Endodermal cell (in vitro differentiated cells): ENCODE data around the gene NPW. TPM values are rescaled to one million over a fixed set of nuclear protein-coding genes. Genes with fewer than 3 reads are reported as not detected.

Experiments used
- DNase-seq: peaks from one replicate; pipeline ENCODE4 v3.0.0-alpha.2; 2017
- H3K27ac ChIP-seq: 2 replicates; pipeline ENCODE4 v1.5.1; 2013; ENCODE audit warnings: mild to moderate bottlenecking, low read depth, low read length, moderate library complexity
- H3K27me3 ChIP-seq: 2 replicates; pipeline ENCODE4 v1.6.1; 2013; ENCODE audit warnings: mild to moderate bottlenecking, low read length, moderate library complexity; ENCODE audit not compliant: insufficient read depth, control insufficient read depth, poor library complexity, severe bottlenecking
- H3K36me3 ChIP-seq: 2 replicates; pipeline ENCODE4 v1.7.0; 2013; ENCODE audit warnings: mild to moderate bottlenecking, low read length, moderate library complexity; ENCODE audit not compliant: control insufficient read depth, insufficient read depth
- H3K4me1 ChIP-seq: one replicate; pipeline ENCODE4 v1.7.0; 2013; ENCODE audit warnings: low read length; ENCODE audit not compliant: control insufficient read depth, insufficient read depth
- H3K4me3 ChIP-seq: 2 replicates; pipeline ENCODE4 v1.5.1; 2013; ENCODE audit warnings: mild to moderate bottlenecking, low read length, moderate library complexity
- H3K9ac ChIP-seq: 2 replicates; pipeline ENCODE4 v1.6.1; 2013; ENCODE audit warnings: mild to moderate bottlenecking, low read length, moderate library complexity; ENCODE audit not compliant: poor library complexity, severe bottlenecking; ENCODE audit errors: extremely low read depth
- H3K9me3 ChIP-seq: 2 replicates; pipeline ENCODE4 v1.6.1; 2013; ENCODE audit warnings: mild to moderate bottlenecking, low read length, moderate library complexity; ENCODE audit not compliant: control insufficient read depth
- H3K27ac Mint-ChIP-seq: 2 replicates; pipeline ENCODE4 v1.8.0; 2020; ENCODE audit warnings: mixed read lengths
- H3K27me3 Mint-ChIP-seq: 2 replicates; pipeline ENCODE4 v1.8.0; 2021; ENCODE audit warnings: mild to moderate bottlenecking, mixed read lengths; ENCODE audit not compliant: insufficient read depth
- H3K36me3 Mint-ChIP-seq: 2 replicates; pipeline ENCODE4 v1.8.0; 2020; ENCODE audit warnings: low read depth, mixed read lengths
- H3K4me1 Mint-ChIP-seq: 2 replicates; pipeline ENCODE4 v1.8.0; 2020; ENCODE audit warnings: mixed read lengths
- H3K4me3 Mint-ChIP-seq: 2 replicates; pipeline ENCODE4 v1.8.0; 2020; ENCODE audit warnings: mild to moderate bottlenecking, moderate library complexity, mixed read lengths
- H3K9me3 Mint-ChIP-seq: 2 replicates; pipeline ENCODE4 v1.8.0; 2020; ENCODE audit warnings: mild to moderate bottlenecking, mixed read lengths
- WGBS, 2 experiments: methylation state at CpG; one replicate each; pipeline versions ENCODE4 v1.1.5 to v1.1.7; 2013; ENCODE audit warnings: missing lambda C conversion rate in 2 of 2, mixed read lengths in 1 of 2; ENCODE audit not compliant: insufficient coverage in 1 of 2, insufficient read length in 1 of 2; 5-methylcytosine and 5-hydroxymethylcytosine counted together
- total RNA-seq, 2 donors: library from RNA; stranded (reverse); fragmentation: NEBNext Ultra II Directional in 1 of 2; extraction: Animal tissue kit (Norgen Biotek cat#: 25700) in 1 of 2; gene quantifications; 2 replicates in 1 of 2; 3 replicates in 1 of 2; pipeline ENCODE4 v1.2.1, GENCODE V29; 2021
- TF ChIP-seq, protein P1 (sequence below): fragments of 200-600 bp; sonication (generic); conservative IDR thresholded peaks from 2 replicates; pipeline ENCODE4 v1.5.0; 2021; ENCODE audit warnings: antibody characterized with exemption, mild to moderate bottlenecking

The NPW gene
- total RNA-seq, 2 donors from 2014 or later: 1.2 to 1.9 TPM

DNA sequence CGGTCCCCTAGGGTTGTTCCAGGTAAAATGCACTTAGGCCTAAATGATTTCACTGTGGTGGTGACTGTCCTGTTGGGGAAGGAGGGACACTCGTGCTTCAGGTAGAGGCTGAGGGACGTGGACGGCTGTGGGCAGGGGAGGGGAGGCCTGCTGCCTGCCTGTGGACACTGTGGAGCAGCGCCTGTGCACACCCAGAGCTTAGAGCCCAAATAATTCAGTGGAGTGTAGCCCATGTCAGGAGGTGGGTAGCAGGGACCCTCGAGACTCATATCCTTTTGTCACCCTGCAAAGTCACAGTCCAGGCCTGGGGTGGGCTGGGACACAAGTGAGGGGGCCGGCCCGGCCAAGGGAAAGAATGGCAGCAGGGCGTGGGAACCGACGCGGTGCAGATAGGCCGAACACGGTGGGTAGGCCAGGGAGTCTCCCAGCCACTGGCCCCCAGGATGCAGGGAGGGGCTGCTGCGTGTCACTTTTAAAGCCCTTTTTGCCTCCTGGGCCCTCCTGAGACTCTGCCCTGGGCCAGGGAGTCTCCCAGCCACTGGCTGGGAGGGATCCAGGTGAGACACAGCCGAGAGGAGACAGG lies 6.4 kb downstream of the NPW start:
- Mint-ChIP-seq H3K36me3 (no peaks in the 10 kb centered on the region), H3K9me3 (no peaks in the 10 kb centered on the region), H3K4me1 (peaks cover 7% of the 10 kb centered on the region), H3K27me3 (peaks cover 50% of the 10 kb centered on the region), H3K27ac (no peak overlapping the region), H3K4me3 (peak overlapping the region; percentile 29)
- Histone ChIP-seq H3K9ac (no peak overlapping the region), H3K36me3 (peaks cover under 1% of the 10 kb centered on the region), H3K4me1 (peaks cover 3% of the 10 kb centered on the region), H3K27ac (no peak overlapping the region), H3K4me3 (no peak overlapping the region), H3K9me3 (no peaks in the 10 kb centered on the region), H3K27me3 (peaks cover 14% of the 10 kb centered on the region)
- TF ChIP-seq, protein P1, sequence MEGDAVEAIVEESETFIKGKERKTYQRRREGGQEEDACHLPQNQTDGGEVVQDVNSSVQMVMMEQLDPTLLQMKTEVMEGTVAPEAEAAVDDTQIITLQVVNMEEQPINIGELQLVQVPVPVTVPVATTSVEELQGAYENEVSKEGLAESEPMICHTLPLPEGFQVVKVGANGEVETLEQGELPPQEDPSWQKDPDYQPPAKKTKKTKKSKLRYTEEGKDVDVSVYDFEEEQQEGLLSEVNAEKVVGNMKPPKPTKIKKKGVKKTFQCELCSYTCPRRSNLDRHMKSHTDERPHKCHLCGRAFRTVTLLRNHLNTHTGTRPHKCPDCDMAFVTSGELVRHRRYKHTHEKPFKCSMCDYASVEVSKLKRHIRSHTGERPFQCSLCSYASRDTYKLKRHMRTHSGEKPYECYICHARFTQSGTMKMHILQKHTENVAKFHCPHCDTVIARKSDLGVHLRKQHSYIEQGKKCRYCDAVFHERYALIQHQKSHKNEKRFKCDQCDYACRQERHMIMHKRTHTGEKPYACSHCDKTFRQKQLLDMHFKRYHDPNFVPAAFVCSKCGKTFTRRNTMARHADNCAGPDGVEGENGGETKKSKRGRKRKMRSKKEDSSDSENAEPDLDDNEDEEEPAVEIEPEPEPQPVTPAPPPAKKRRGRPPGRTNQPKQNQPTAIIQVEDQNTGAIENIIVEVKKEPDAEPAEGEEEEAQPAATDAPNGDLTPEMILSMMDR: no peak
- DNase-seq: no peak
- WGBS, 2 experiments: 88 to 90% methylated on average over 6 to 16 of the region's 16 CpGs

DNA sequence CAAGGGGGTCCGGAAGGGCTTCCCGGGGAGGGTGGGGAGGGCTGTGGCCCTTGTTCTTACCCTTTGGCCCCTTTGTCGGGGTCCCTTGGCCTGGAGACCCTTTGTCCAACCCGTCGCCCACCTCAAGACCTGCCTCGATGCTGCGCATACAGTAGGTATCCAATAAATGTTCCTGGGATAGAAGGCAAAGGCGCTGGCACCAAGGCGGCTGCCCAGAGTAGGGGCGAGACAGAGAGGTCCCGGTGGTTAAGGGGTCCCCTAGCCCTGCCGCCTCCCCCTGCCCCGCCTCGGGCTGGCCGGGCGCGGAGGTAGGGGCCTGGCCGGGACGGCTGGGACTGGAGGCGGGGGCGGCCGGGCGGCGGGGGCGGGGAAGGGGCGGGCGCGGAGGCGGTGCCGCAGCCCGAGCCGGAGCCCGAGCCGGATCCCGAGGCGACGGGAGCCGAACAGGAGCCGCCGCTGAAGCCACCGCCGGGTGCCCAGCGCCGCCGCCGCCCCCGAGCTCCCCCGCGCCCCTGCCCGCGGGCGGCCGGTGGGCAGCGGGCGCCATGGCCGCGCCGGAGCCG lies 7.0 kb downstream of the NPW start, which contains the start of gene NHERF2:
NHERF2 (plus strand) TSS at position 442 of the 563 bp plus-strand sequence; CDS start at position 546, 104 bp downstream.
- 13 to 74% methylated on average over 9 to 57 of the region's 59 CpGs for WGBS, 2 experiments
- Histone ChIP-seq H3K4me3 (peak within 1 kb of the TSS; percentile 72), H3K36me3 (peaks cover 5% of the 10 kb centered on the region), H3K9me3 (no peaks in the 10 kb centered on the region), H3K9ac (no peak within 1 kb of the TSS), H3K27me3 (peaks cover 8% of the 10 kb centered on the region), H3K4me1 (peaks cover 3% of the 10 kb centered on the region), H3K27ac (no peak within 1 kb of the TSS)
- Mint-ChIP-seq H3K4me1 (peaks cover 7% of the 10 kb centered on the region), H3K36me3 (no peaks in the 10 kb centered on the region), H3K27ac (peak within 1 kb of the TSS; percentile 36), H3K27me3 (peaks cover 44% of the 10 kb centered on the region), H3K9me3 (no peaks in the 10 kb centered on the region), H3K4me3 (peak within 1 kb of the TSS; percentile 67)
- TF ChIP-seq, protein P1: no peak
- peak; percentile 78 for DNase-seq

DNA sequence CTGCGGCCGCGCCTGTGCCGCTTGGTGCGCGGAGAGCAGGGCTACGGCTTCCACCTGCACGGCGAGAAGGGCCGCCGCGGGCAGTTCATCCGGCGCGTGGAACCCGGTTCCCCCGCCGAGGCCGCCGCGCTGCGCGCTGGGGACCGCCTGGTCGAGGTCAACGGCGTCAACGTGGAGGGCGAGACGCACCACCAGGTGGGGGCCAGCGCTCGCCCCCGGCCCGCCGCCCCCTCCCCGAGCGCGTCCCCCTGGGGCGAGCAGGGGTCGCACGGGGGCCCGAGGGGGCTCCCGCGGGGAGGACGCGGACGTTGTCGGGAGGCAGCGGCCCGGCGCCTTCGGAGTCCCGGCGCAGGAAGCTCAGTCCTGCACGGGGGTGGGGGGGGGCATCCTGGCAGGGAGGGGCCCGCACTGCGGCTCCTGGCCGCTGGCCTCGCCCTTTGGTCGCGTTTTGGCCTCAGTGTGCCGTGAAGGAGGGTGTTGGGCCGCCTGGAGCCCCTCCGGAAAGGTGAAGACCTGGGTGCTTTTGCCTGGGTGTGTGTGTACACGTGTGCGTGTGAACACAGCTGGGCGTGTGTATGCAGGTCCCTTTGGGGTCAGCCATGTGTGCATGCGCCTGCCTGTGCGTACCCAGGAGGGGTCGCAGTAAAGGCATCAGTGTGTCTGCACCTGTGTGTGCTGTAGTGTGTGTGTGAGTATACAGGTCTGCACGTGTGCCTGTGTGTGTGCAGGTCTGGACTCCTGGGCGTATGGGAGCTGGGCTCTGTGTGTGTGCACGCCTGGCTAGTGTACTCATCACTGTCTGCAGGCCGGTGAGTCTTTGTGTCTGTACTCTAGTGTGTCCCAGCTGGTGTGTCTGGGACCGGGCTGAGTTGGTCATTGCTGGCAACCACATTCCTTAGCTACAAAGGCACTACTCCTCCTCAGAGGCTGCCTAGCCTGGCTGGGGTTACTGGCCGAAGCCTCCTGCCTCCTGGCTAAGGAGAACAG lies 7.7 kb downstream of the NPW start:
- Mint-ChIP-seq H3K27ac (peak overlapping the region; percentile 36), H3K4me3 (peak overlapping the region; percentile 67), H3K4me1 (peaks cover 7% of the 10 kb centered on the region), H3K9me3 (no peaks in the 10 kb centered on the region), H3K36me3 (no peaks in the 10 kb centered on the region), H3K27me3 (peaks cover 36% of the 10 kb centered on the region)
- Histone ChIP-seq H3K27me3 (peaks cover 3% of the 10 kb centered on the region), H3K4me3 (peak overlapping the region; percentile 72), H3K9me3 (no peaks in the 10 kb centered on the region), H3K4me1 (peaks cover 3% of the 10 kb centered on the region), H3K9ac (no peak overlapping the region), H3K36me3 (peaks cover 5% of the 10 kb centered on the region), H3K27ac (no peak overlapping the region)
- TF ChIP-seq, protein P1: peak; percentile 18
- WGBS, 2 experiments: 13 to 52% methylated on average over 7 to 76 of the region's 76 CpGs
- DNase-seq: no peak
